ENCODE measurements around the gene TREM2. TPM values are rescaled to one million over a fixed set of nuclear protein-coding genes. Genes with fewer than 3 reads are reported as not detected.

Gene TREM2
- total RNA-seq, 2 experiments from 2014 or later, result not detected

DNA sequence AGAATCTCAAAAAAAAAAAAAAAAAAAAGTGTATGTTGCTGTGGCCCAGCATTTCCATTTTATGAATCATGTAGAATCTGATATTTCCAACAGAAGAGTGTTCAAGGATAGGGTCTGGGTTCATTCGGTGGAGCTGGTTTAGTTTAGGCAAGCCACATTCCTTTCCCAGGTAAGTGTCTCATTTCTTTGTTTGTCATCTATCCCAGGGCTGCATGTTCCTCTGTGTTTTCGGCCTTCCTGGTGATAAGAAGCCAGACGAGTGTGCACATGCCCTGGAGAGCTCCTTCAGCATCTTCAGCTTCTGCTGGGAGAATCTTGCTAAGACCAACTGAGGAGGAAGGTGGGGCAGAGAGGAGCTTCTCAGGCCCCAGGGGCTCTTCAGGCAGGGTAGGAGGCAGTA lies 51.9 kb downstream of the TREM2 start:
- Mint-ChIP-seq H3K4me1 (no peaks in the 10 kb centered on the region), H3K27ac (no peak overlapping the region), H3K9me3 (ENCODE audit: low read depth) (no peaks in the 10 kb centered on the region), H3K27me3 (no peaks in the 10 kb centered on the region), H3K36me3 (ENCODE audit: low read depth) (no peaks in the 10 kb centered on the region), H3K4me3 (no peak overlapping the region)
- DNase-seq (no peak), ATAC-seq (no peak)
- ChIA-PET POLR2A (no interaction called here), CTCF (interaction anchor here (0.6 to 1.6 kb wide), 2 partner anchors 71 to 216 kb away, joined by 3 to 4 read pairs; no protein-coding TSS in a partner anchor)
- intact Hi-C loops (cut with DNase I, micrococcal nuclease), result no loop called here

Other genes starting within 250 kb of the TREM2 start
- 1 to 10 TPM; 1.8 to 1.9 TPM for gene UNC5CL, start 123.9 kb downstream of the TREM2 start, total RNA-seq
- not detected for gene TSPO2, start 120.6 kb downstream of the TREM2 start, total RNA-seq
- gene APOBEC2, start 109.9 kb downstream of the TREM2 start, total RNA-seq, result not detected
- gene OARD1, start 90.8 kb downstream of the TREM2 start, total RNA-seq, result 10 to 100 TPM; 35.3 to 45.1 TPM
- gene NFYA, start 90.1 kb downstream of the TREM2 start, total RNA-seq, result 10 to 100 TPM; 31.5 to 38.2 TPM
- not detected for gene TREML1, start 8.8 kb downstream of the TREM2 start, total RNA-seq
- 1 to 10 TPM; 7.1 to 8.2 TPM for gene TREML2, start 38.0 kb upstream of the TREM2 start, total RNA-seq
- not detected for gene TREML4, start 65.2 kb upstream of the TREM2 start, total RNA-seq
- under 1 TPM; 0.62 to 0.86 TPM for gene TREM1, start 123.6 kb upstream of the TREM2 start, total RNA-seq
- not detected for gene NCR2, start 172.5 kb upstream of the TREM2 start, total RNA-seq